Dendritic cell treated with granulocyte-macrophage colony-stimulating factor and Interleukin-4, amounts not matched to agents 40 ng/mL and 50 ng/mL, for 4 days (primary cell): ENCODE measurements around the gene S100A13.

ENCODE experiments used
- H3K27ac Mint-ChIP-seq: one replicate; pipeline ENCODE4 v1.8.0; 2022; ENCODE audit warnings: mild to moderate bottlenecking, mixed read lengths
- H3K27me3 Mint-ChIP-seq: one replicate; pipeline ENCODE4 v1.8.0; 2022; ENCODE audit warnings: mild to moderate bottlenecking, mixed read lengths
- H3K36me3 Mint-ChIP-seq: one replicate; pipeline ENCODE4 v1.8.0; 2022; ENCODE audit warnings: low read depth, mixed read lengths
- H3K4me1 Mint-ChIP-seq: one replicate; pipeline ENCODE4 v1.8.0; 2022; ENCODE audit warnings: low read depth, mixed read lengths
- H3K4me3 Mint-ChIP-seq: one replicate; pipeline ENCODE4 v1.8.0; 2022; ENCODE audit warnings: mild to moderate bottlenecking, moderate library complexity, mixed read lengths
- H3K9me3 Mint-ChIP-seq: one replicate; pipeline ENCODE4 v1.8.0; 2022; ENCODE audit warnings: mixed read lengths
- intact Hi-C: fragments of 100-400 bp; cut with micrococcal nuclease; formaldehyde crosslinking; loops from one replicate; pipeline ENCODE4 v1.15.0; 2022

Gene S100A13

DNA sequence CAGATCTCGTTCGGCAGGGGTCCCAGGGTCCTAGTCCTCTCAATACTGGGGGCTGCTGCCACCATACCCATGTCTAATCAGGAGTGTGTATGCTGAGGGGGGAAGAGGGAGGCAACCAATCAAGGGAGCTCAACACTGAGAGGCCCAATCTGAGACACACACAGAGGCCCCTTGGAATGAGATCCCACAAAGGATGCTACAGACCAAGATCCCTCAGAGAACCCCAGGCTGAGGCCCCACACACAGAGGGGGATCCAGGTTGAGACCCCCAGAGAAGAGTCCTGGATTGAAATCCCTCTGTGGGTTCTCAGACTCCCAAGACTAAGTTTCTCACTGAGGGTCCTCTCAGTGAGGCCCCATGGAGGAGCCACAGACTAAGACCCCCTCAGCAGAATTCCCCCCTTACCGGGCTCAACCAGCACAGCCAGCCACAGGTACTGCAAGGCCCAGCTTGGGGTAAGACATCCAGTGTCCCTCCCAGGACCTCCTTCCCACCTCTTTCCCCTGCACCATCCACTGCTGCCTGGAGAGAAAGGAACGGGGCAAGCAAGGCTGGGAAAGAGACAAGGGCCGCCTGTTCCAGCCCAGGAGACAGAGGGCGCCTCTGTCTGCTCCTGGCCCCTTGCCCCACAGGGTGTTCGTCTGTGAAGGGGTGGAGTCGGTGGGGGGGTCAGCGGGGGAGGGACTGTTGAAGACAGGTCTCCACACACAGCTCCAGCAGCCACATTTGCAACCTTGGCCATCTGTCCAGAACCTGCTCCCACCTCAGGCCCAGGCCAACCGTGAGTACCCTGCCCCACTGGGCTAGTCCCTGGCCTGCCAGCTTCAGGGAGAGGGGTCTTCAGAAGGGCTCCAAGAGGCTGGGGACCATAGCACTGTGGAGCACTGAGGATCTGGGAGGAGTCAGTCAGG, 666 bp upstream of the S100A13 start, which contains the start of gene S100A1:
Gene S100A1 (plus strand): TSS at position 720 of the 912 bp plus-strand sequence. CDS start 2,088 bp downstream, outside the sequence.
- H3K4me1 Mint-ChIP-seq, result peaks cover 92% of the 10 kb centered on the region
- intact Hi-C loops, result no loop called here
- H3K9me3 Mint-ChIP-seq, result no peaks in the 10 kb centered on the region
- H3K4me3 Mint-ChIP-seq, result peak within 1 kb of the TSS; percentile 64
- peaks cover 23% of the 10 kb centered on the region for H3K27me3 Mint-ChIP-seq
- H3K27ac Mint-ChIP-seq, result peak within 1 kb of the TSS; percentile 74
- no peaks in the 10 kb centered on the region for H3K36me3 Mint-ChIP-seq

GRCh38 chr1:153626477-153626903, 815 bp downstream of the S100A13 start:
- intact Hi-C loops, result no loop called here
- peaks cover 84% of the 10 kb centered on the region for H3K4me1 Mint-ChIP-seq
- no peaks in the 10 kb centered on the region for H3K9me3 Mint-ChIP-seq
- H3K27me3 Mint-ChIP-seq, result peaks cover 23% of the 10 kb centered on the region
- H3K4me3 Mint-ChIP-seq, result peak overlapping the region; percentile 64
- no peaks in the 10 kb centered on the region for H3K36me3 Mint-ChIP-seq
- peak overlapping the region; percentile 74 for H3K27ac Mint-ChIP-seq

GRCh38 chr1:153624965-153625611, 2.2 kb downstream of the S100A13 start:
- intact Hi-C loops, result no loop called here

DNA sequence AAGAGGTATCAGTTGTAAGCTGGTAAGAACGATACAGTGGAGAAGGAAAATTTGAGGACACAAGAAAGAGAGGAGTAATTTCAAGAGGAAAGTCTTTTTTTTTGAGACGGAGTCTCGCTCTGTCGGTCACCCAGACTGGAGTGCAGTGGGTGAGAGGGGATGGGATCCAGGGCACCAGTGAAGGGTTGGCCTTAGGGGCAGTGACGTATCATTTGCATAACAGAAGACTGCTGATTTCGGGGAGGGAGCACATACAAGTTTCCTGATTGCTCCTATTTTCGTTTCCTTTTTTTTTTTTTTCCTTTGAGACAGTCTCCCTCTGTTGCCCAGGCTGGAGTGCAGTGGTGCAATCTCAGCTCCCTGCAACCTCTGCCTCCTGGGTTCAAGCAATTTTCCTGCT, 4.2 kb downstream of the S100A13 start:
- intact Hi-C loops, result no loop called here
- Mint-ChIP-seq H3K27me3 (peaks cover 18% of the 10 kb centered on the region), H3K4me1 (peaks cover 56% of the 10 kb centered on the region), H3K27ac (peak overlapping the region; percentile 37), H3K9me3 (no peaks in the 10 kb centered on the region), H3K4me3 (peak overlapping the region; percentile 45), H3K36me3 (no peaks in the 10 kb centered on the region)

More at GRCh38 chr1:153624965-153625611, 2.2 kb downstream of the S100A13 start:
- Mint-ChIP-seq H3K27me3 (peaks cover 23% of the 10 kb centered on the region), H3K27ac (peak overlapping the region; percentile 37), H3K4me3 (no peak overlapping the region), H3K4me1 (peaks cover 70% of the 10 kb centered on the region), H3K9me3 (no peaks in the 10 kb centered on the region), H3K36me3 (no peaks in the 10 kb centered on the region)

- no peaks in the 10 kb centered on the region for H3K9me3 Mint-ChIP-seq
- no peaks in the 10 kb centered on the region for H3K36me3 Mint-ChIP-seq
- peaks cover 2% of the 10 kb centered on the region for H3K27me3 Mint-ChIP-seq
- H3K4me1 Mint-ChIP-seq, result peaks cover 50% of the 10 kb centered on the region
- intact Hi-C loops, result no loop called here
- no peak overlapping the region for H3K27ac Mint-ChIP-seq
- H3K4me3 Mint-ChIP-seq, result no peak overlapping the region
Observed at GRCh38 chr1:153619171-153619570, 8.1 kb downstream of the S100A13 start.

DNA sequence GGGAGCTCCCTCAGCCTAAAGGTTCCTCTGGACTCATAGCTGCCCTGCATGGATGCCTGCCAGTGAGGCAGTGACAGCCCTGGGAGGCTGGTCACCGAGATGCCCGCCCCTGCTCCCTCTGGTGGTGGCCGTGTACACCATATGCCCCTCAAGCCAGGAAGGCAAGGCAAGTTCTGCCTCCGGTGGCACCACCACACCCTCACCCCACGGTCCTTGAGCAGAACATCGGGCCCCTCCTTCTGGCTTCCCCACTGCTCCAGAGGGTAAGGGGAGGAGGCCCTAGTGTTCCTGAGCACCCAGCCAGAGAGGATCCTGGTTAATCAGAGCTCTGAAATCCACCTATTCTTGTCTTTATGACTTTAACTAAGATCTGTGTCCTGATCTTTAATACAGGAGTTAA, 9.6 kb downstream of the S100A13 start:
- intact Hi-C loops, result loop anchor here (1.0 to 2.0 kb wide), 2 partner anchors 45 to 106 kb away; no protein-coding TSS in a partner anchor
- Mint-ChIP-seq H3K4me3 (no peak overlapping the region), H3K27me3 (peaks cover 2% of the 10 kb centered on the region), H3K27ac (peak overlapping the region; percentile 36), H3K4me1 (peaks cover 34% of the 10 kb centered on the region), H3K9me3 (no peaks in the 10 kb centered on the region), H3K36me3 (no peaks in the 10 kb centered on the region)

GRCh38 chr1:153616917-153617311, 10.4 kb downstream of the S100A13 start:
- H3K4me3 Mint-ChIP-seq, result no peak overlapping the region
- peak overlapping the region; percentile 36 for H3K27ac Mint-ChIP-seq
- peaks cover 2% of the 10 kb centered on the region for H3K27me3 Mint-ChIP-seq
- no peaks in the 10 kb centered on the region for H3K9me3 Mint-ChIP-seq
- peaks cover 33% of the 10 kb centered on the region for H3K4me1 Mint-ChIP-seq
- intact Hi-C loops, result loop anchor here (1.0 to 2.0 kb wide), 2 partner anchors 44 to 106 kb away; no protein-coding TSS in a partner anchor
- no peaks in the 10 kb centered on the region for H3K36me3 Mint-ChIP-seq

- H3K4me1 Mint-ChIP-seq, result peaks cover 39% of the 10 kb centered on the region
- peak within 1 kb of the TSS; percentile 36 for H3K27ac Mint-ChIP-seq
- H3K36me3 Mint-ChIP-seq, result no peaks in the 10 kb centered on the region
- no peak within 1 kb of the TSS for H3K4me3 Mint-ChIP-seq
- intact Hi-C loops, result loop anchor here (2.0 kb wide), 1 partner anchor 44 kb away; no protein-coding TSS in a partner anchor
- H3K9me3 Mint-ChIP-seq, result no peaks in the 10 kb centered on the region
- H3K27me3 Mint-ChIP-seq, result peaks cover 2% of the 10 kb centered on the region
Observed at GRCh38 chr1:153616144-153616916, 11.0 kb downstream of the S100A13 start, which contains the start of gene S100A14. TSS of gene S100A14 (minus strand) at chr1:153616325. CDS start at chr1:153615858, 467 bp downstream.

- intact Hi-C loops, result no loop called here
- Mint-ChIP-seq H3K36me3 (no peaks in the 10 kb centered on the region), H3K4me3 (no peak overlapping the region), H3K9me3 (no peaks in the 10 kb centered on the region), H3K27ac (no peak overlapping the region), H3K4me1 (peaks cover 48% of the 10 kb centered on the region), H3K27me3 (peaks cover 2% of the 10 kb centered on the region)
Observed at GRCh38 chr1:153615406-153615805, 11.9 kb downstream of the S100A13 start.

DNA sequence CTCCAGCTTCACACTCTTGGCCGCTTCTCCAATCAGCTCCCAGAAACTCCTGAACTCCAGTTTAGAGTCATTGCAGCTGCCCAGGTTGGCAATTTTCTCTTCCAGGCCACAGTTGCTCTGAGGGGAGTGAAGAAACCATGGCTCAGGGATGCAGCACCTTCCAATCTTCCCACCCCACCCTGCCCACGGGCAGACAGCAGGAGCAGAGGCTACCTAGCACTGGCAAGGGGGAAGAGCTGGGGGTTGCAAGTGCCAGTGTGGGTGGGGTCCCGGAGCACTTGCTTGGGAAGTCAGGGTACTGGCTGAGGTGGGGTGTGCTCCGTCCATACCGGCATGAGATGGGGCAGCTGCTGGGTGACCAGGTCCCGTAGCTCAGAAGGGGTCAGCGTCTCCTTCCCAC, 12.4 kb downstream of the S100A13 start:
- intact Hi-C loops, result no loop called here
- H3K9me3 Mint-ChIP-seq, result no peaks in the 10 kb centered on the region
- peaks cover 53% of the 10 kb centered on the region for H3K4me1 Mint-ChIP-seq
- no peak overlapping the region for H3K27ac Mint-ChIP-seq
- H3K4me3 Mint-ChIP-seq, result no peak overlapping the region
- H3K27me3 Mint-ChIP-seq, result peaks cover 2% of the 10 kb centered on the region
- H3K36me3 Mint-ChIP-seq, result no peaks in the 10 kb centered on the region

GRCh38 chr1:153614189-153614900, 13.0 kb downstream of the S100A13 start:
- H3K4me1 Mint-ChIP-seq, result peaks cover 58% of the 10 kb centered on the region

GRCh38 chr1:153613406-153613805, 13.9 kb downstream of the S100A13 start:
- peaks cover 2% of the 10 kb centered on the region for H3K27me3 Mint-ChIP-seq
- no peaks in the 10 kb centered on the region for H3K9me3 Mint-ChIP-seq
- H3K4me1 Mint-ChIP-seq, result peaks cover 61% of the 10 kb centered on the region
- intact Hi-C loops, result no loop called here
- no peak overlapping the region for H3K27ac Mint-ChIP-seq
- H3K4me3 Mint-ChIP-seq, result no peak overlapping the region
- no peaks in the 10 kb centered on the region for H3K36me3 Mint-ChIP-seq

More at GRCh38 chr1:153614189-153614900, 13.0 kb downstream of the S100A13 start:
- Mint-ChIP-seq H3K27me3 (peaks cover 2% of the 10 kb centered on the region), H3K4me3 (no peak overlapping the region), H3K27ac (no peak overlapping the region), H3K36me3 (no peaks in the 10 kb centered on the region), H3K9me3 (no peaks in the 10 kb centered on the region)
- intact Hi-C loops, result no loop called here
